Activated CD4-positive, CD25-positive, alpha-beta regulatory T cell treated with anti-CD3 and anti-CD28 coated beads, Interleukin-2, amount 50 U/mL, for 24 hours (primary cell): Measurements from ENCODE around the gene RUNX2.

Experiments
- ATAC-seq, 2 donors: fragments of 150-1000 bp; cut with Tn5 transposase; one replicate each; pipeline ENCODE4 v1.10.0; 2021; ENCODE audit warnings: mild to moderate bottlenecking in 1 of 2, moderate library complexity in 1 of 2

The RUNX2 gene

GRCh38 chr6:45595010-45595851 is 267.1 kb downstream of the RUNX2 start:
- ATAC-seq: peak; percentile 85

- no peak for ATAC-seq
These were observed 269.3 kb downstream of the RUNX2 start for GRCh38 chr6:45597424-45597823.

GRCh38 chr6:45599053-45599452 is 270.9 kb downstream of the RUNX2 start:
- ATAC-seq: no peak

GRCh38 chr6:45605971-45606370 is 277.8 kb downstream of the RUNX2 start:
- no peak for ATAC-seq

GRCh38 chr6:45606831-45607400 is 278.8 kb downstream of the RUNX2 start:
- no peak for ATAC-seq

- ATAC-seq: no peak
These were observed 279.7 kb downstream of the RUNX2 start for GRCh38 chr6:45607798-45608197.

- peak in 1 of 2 donors; percentile 27 for ATAC-seq
These were observed 280.3 kb downstream of the RUNX2 start for GRCh38 chr6:45608252-45608913.

- ATAC-seq: no peak
These were observed 281.1 kb downstream of the RUNX2 start for GRCh38 chr6:45609141-45609638.

- ATAC-seq: no peak
These were observed 282.2 kb downstream of the RUNX2 start for GRCh38 chr6:45610374-45610773.

- no peak for ATAC-seq
These were observed 282.7 kb downstream of the RUNX2 start for GRCh38 chr6:45610832-45611231.

GRCh38 chr6:45611491-45611890 is 283.4 kb downstream of the RUNX2 start:
- ATAC-seq: no peak

GRCh38 chr6:45613656-45614055 is 285.5 kb downstream of the RUNX2 start:
- ATAC-seq: no peak

GRCh38 chr6:45614488-45615285 is 286.6 kb downstream of the RUNX2 start:
- ATAC-seq: no peak

GRCh38 chr6:45616209-45616608 is 288.1 kb downstream of the RUNX2 start:
- ATAC-seq: no peak

GRCh38 chr6:45617441-45617840 is 289.3 kb downstream of the RUNX2 start:
- no peak for ATAC-seq

- no peak for ATAC-seq
These were observed 290.1 kb downstream of the RUNX2 start for GRCh38 chr6:45618259-45618658.

- ATAC-seq: no peak
These were observed 291.2 kb downstream of the RUNX2 start for GRCh38 chr6:45619211-45619760.

- ATAC-seq: peak; percentile 84 to 85
These were observed 291.9 kb downstream of the RUNX2 start for GRCh38 chr6:45619994-45620471.

GRCh38 chr6:45624228-45624627 is 296.1 kb downstream of the RUNX2 start:
- no peak for ATAC-seq

- peak; percentile 51 to 55 for ATAC-seq
These were observed 297.1 kb downstream of the RUNX2 start for GRCh38 chr6:45625191-45625664.

- peak in 1 of 2 donors; percentile 17 for ATAC-seq
These were observed 298.2 kb downstream of the RUNX2 start for GRCh38 chr6:45626087-45626891.
